ENCODE data around the gene ZNF398. TPM values are rescaled to one million over a fixed set of nuclear protein-coding genes. Genes with fewer than 3 reads are reported as not detected.
"Not testable (repeated sequence)": the region's sequence is repeated elsewhere in the genome, so short reads cannot be mapped to it uniquely, and the experiment has no call there.

ZNF398 gene
- total RNA-seq, 6 experiments from 2014 or later: 11.0 to 12.1 (median 11.6) TPM

DNA sequence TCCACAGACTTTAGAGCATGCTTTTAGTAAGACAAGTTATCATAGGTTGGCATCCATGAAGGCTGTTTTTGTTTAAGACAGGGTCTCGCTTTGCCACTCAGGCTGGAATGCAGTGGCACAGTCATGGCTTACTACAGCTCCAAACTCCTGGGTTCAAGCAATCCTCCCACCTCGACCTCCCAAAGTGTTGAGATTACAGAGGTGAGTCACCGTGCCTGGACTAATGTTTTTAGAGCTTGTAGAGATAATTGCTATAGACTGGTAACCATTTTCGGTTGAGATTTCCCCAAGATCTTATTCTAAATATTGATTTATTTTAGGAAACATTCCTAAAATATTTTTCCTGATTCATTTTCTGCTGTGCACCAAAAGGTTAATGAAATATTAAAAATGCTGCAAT lies 5.4 kb upstream of the ZNF398 start:
- no peak overlapping the region for H3K27ac Mint-ChIP-seq
- TF ChIP-seq, protein P1, sequence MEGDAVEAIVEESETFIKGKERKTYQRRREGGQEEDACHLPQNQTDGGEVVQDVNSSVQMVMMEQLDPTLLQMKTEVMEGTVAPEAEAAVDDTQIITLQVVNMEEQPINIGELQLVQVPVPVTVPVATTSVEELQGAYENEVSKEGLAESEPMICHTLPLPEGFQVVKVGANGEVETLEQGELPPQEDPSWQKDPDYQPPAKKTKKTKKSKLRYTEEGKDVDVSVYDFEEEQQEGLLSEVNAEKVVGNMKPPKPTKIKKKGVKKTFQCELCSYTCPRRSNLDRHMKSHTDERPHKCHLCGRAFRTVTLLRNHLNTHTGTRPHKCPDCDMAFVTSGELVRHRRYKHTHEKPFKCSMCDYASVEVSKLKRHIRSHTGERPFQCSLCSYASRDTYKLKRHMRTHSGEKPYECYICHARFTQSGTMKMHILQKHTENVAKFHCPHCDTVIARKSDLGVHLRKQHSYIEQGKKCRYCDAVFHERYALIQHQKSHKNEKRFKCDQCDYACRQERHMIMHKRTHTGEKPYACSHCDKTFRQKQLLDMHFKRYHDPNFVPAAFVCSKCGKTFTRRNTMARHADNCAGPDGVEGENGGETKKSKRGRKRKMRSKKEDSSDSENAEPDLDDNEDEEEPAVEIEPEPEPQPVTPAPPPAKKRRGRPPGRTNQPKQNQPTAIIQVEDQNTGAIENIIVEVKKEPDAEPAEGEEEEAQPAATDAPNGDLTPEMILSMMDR (IDR thresholded peaks at IDR 0.05): no peak
- no peak for DNase-seq
- H3K36me3 Mint-ChIP-seq (ENCODE audit: low read depth): no peaks in the 10 kb centered on the region; the same call in 1 of the 2 replicates
- no peak overlapping the region for H3K4me3 Mint-ChIP-seq
- no peaks in the 10 kb centered on the region for H3K27me3 Mint-ChIP-seq (ENCODE audit: insufficient read depth)
- H3K4me1 Mint-ChIP-seq (ENCODE audit: low read depth): peaks cover 3% of the 10 kb centered on the region
- H3K9me3 Mint-ChIP-seq: no peaks in the 10 kb centered on the region

DNA sequence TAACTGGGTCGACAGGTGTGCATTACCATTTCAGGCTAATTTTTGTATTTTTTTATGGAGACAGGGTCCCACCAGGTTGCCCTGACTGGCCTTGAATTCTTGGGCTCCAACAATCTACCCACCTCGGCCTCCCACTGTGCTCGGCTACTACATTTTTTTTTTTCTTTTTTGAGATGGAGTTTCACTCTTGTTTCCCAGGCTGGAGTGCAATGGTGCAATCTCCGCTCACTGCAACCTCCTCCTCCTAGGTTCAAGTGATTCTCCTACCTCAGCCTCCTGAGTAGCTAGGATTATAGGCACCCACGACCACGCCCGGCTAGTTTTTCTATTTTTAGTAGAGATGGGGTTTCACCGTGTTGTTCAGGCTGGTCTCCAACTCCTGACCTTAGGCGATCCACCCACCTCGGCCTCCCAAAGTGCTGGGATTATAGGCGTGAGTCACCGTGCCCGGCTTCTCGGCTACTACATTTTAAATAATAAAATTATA lies 2.8 kb upstream of the ZNF398 start:
- not testable (repeated sequence) for H3K9me3 Mint-ChIP-seq

DNA sequence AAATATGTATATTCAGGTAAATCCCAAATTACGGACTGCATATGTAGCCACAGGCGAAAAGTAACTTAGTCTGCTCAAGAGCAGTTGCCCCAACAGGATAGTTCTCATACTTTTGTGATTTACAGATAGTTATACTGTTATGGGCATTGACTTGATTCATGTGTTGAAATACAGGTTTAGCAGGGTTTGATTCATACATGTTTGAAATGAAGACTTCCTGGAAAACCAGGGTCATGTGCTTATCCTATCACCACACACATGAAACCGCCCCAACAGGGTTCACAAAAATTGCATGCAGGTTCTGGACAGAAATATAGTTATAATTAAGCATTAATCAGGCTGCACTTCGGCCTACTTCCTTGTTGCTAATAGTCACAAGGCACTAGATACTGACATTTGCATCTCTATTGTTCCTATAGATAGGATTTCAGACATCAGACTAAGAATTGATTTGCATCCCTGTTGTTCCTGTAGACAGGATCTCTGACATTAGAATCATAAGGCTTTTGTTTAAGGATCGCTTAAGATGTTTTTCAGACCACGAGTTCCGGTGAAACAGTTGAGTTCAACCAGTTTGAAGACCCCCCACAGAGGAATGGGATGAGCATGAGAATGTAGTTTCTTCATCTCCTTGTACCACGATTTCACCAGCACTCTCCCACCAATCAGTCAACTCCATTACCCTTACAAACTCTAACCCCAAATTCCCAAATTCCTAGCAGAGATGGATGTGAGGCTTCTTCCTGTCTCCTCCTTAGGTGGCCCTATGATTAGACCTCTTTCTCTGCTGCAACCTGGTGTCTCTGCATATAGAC lies 2.0 kb upstream of the ZNF398 start:
- Mint-ChIP-seq H3K27ac (no peak overlapping the region), H3K27me3 (ENCODE audit: insufficient read depth) (no peaks in the 10 kb centered on the region), H3K9me3 (no peaks in the 10 kb centered on the region), H3K4me1 (ENCODE audit: low read depth) (peaks cover 18% of the 10 kb centered on the region), H3K36me3 (ENCODE audit: low read depth) (peaks cover 3% of the 10 kb centered on the region; the same call in 1 of the 2 replicates), H3K4me3 (no peak overlapping the region)
- TF ChIP-seq, protein P1 (IDR thresholded peaks at IDR 0.05): no peak
- no peak for DNase-seq

More for the DNA sequence above, 2.8 kb upstream of the ZNF398 start:
- H3K4me1 Mint-ChIP-seq (ENCODE audit: low read depth): peaks cover 12% of the 10 kb centered on the region
- not testable (repeated sequence) for H3K27ac Mint-ChIP-seq; H3K36me3 Mint-ChIP-seq (ENCODE audit: low read depth); DNase-seq; H3K27me3 Mint-ChIP-seq (ENCODE audit: insufficient read depth); H3K4me3 Mint-ChIP-seq

DNA sequence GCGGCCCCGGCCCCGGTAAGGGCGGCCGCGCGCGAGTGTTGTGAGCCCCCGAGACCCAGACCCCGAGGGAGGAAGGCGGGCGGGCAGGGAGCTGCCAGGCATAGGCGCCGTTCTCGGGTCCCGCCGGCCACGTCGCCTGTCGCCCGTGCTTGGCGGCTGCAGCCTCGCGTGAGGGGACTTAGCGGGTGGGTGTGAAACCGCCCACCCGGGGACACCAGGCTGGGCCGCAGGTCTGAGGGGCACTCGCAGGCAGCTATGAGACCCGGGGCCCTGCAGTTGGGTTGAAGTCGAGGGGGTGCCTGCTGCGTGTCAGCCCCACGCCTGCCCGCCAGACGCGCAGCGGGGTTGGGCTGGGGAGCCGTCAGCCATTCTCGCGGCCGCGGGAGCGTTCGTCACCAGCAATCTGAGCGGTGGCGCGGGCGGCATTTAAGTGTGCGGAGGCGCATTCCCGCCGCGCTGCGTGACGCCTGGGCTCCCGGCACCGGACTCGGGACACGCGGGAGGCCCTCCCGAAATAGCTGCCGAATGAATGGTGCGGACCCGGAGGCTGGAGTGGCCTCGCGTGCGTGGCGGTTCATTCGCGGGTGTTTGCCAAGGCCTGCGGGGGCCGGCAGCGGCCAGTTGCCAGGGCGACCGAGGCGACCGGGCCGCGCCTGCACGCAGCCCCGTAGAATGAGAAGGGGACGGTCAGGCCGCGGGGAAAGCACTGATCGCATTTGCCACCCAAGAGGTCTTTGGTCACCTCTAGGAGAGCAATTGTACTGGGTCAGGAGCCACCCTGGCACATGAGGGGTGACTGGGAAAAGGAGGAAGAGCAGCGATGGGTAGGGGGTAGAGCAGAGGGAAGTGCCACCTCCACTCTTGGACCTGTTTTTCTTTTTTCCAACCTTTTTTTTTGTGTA lies 750 bp downstream of the ZNF398 start:
- H3K4me1 Mint-ChIP-seq (ENCODE audit: low read depth): peaks cover 24% of the 10 kb centered on the region
- H3K27ac Mint-ChIP-seq: peak overlapping the region; percentile 93
- peak overlapping the region; percentile 96 for H3K4me3 Mint-ChIP-seq

DNA sequence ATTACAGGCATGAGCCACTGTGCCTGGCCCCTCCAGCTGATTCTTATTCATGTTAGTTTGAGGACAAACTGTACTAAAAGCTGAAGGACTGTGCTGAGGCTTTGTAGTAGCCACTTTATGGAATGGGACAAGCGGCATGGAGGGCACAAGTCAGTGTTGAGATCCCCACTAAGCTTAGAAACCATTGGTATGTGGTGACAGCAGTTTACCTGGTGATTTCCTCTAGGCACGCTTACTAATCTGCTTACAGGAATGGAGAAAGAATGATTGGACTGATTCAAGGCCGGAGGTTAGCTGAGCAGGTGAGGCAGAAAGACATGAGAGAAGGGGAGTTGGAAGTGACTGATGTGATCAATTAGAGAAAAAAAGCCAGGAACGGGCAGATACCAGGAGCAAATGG lies 3.7 kb downstream of the ZNF398 start:
- Mint-ChIP-seq H3K36me3 (ENCODE audit: low read depth) (peaks cover 16% of the 10 kb centered on the region), H3K27me3 (ENCODE audit: insufficient read depth) (no peaks in the 10 kb centered on the region), H3K4me3 (no peak overlapping the region), H3K27ac (peak overlapping the region; percentile 1; the same call in 1 of the 2 replicates), H3K9me3 (no peaks in the 10 kb centered on the region), H3K4me1 (ENCODE audit: low read depth) (peaks cover 24% of the 10 kb centered on the region)
- TF ChIP-seq, protein P1 (IDR thresholded peaks at IDR 0.05): no peak
- DNase-seq: no peak

More for the DNA sequence above, 750 bp downstream of the ZNF398 start:
- no peaks in the 10 kb centered on the region for H3K27me3 Mint-ChIP-seq (ENCODE audit: insufficient read depth)
- TF ChIP-seq, protein P1 (IDR thresholded peaks at IDR 0.05): no peak
- DNase-seq: peak; percentile 39
- H3K9me3 Mint-ChIP-seq: no peaks in the 10 kb centered on the region
- peaks cover 3% of the 10 kb centered on the region; the same call in 1 of the 2 replicates for H3K36me3 Mint-ChIP-seq (ENCODE audit: low read depth)

Measured in HFFc6 (cell line).